Smooth muscle cell (in vitro differentiated cells): Measurements from ENCODE around the gene ZW10. TPM values are rescaled to one million over a fixed set of nuclear protein-coding genes. Genes with fewer than 3 reads are reported as not detected.

ENCODE experiments used
- DNase-seq: peaks from one replicate; lab custom pipeline; 2025; ENCODE audit not compliant: unreplicated experiment; lab: John Stamatoyannopoulos, UW
- H2AFZ ChIP-seq: fragments of 200-600 bp; sonication (generic); 2 replicates; pipeline ENCODE4 v1.6.0; 2016; ENCODE audit warnings: antibody characterized with exemption, low read depth, mild to moderate bottlenecking
- H3F3A ChIP-seq: fragments of 200-600 bp; sonication (generic); 2 replicates; pipeline ENCODE4 v1.6.0; 2017; ENCODE audit warnings: antibody characterized with exemption, low read depth
- H3K27ac ChIP-seq: fragments of 200-600 bp; sonication (generic); 2 replicates; pipeline ENCODE4 v1.5.1; 2016; ENCODE audit warnings: low read depth, mild to moderate bottlenecking
- H3K27me3 ChIP-seq: fragments of 200-600 bp; sonication (generic); 2 replicates; pipeline ENCODE4 v1.6.1; 2016; ENCODE audit warnings: low read depth, mild to moderate bottlenecking
- H3K36me3 ChIP-seq: fragments of 200-600 bp; sonication (generic); 2 replicates; pipeline ENCODE4 v1.5.1; 2016; ENCODE audit warnings: low read depth
- H3K4me1 ChIP-seq: fragments of 200-600 bp; sonication (generic); 2 replicates; pipeline ENCODE4 v1.5.1; 2016; ENCODE audit warnings: low read depth
- H3K4me2 ChIP-seq: fragments of 200-600 bp; sonication (generic); 2 replicates; pipeline ENCODE4 v1.6.0; 2016; ENCODE audit warnings: mild to moderate bottlenecking
- H3K4me3 ChIP-seq: fragments of 200-600 bp; sonication (generic); 2 replicates; pipeline ENCODE4 v1.5.1; 2016; ENCODE audit warnings: mild to moderate bottlenecking
- H3K79me2 ChIP-seq: fragments of 200-600 bp; sonication (generic); 2 replicates; pipeline ENCODE4 v1.6.0; 2016; ENCODE audit warnings: low read depth, mild to moderate bottlenecking
- H3K9ac ChIP-seq: fragments of 200-600 bp; sonication (generic); 2 replicates; pipeline ENCODE4 v1.6.0; 2016; ENCODE audit warnings: low read depth
- H3K9me3 ChIP-seq: fragments of 200-600 bp; sonication (generic); replicated peaks from 2 replicates; pipeline ENCODE4 v1.5.1; 2016; ENCODE audit warnings: low read depth
- H4K20me1 ChIP-seq: fragments of 200-600 bp; sonication (generic); 2 replicates; pipeline ENCODE4 v1.6.0; 2016; ENCODE audit warnings: low read depth
- CTCF ChIP-seq: fragments of 200-600 bp; sonication (generic); IDR thresholded peaks from 2 replicates; pipeline ENCODE4 v1.5.1; 2017; ENCODE audit warnings: borderline replicate concordance, mild to moderate bottlenecking, antibody characterized with exemption; ENCODE audit not compliant: insufficient read depth, poor library complexity, severe bottlenecking
- WGBS: methylation state at CpG from one replicate; pipeline ENCODE4 v1.1.7; 2016; ENCODE audit warnings: low lambda C conversion rate; 5-methylcytosine and 5-hydroxymethylcytosine counted together
- polyA plus RNA-seq: library from polyadenylated mRNA; unstranded; fragments of >200 nt; fragmentation: Nextera tagmentation; extraction: Ambion mirVana; gene quantifications from 2 replicates; pipeline ENCODE4 v1.2.1, GENCODE V29; 2016
- total RNA-seq: library from RNA; depleted of rRNA; stranded (reverse); fragments of >200 nt; gene quantifications from 2 replicates; pipeline ENCODE4 v1.2.3, GENCODE V29; 2014

ZW10 gene
- total and polyA plus RNA-seq, 2 experiments from 2014 or later, result 15.6 to 20.7 TPM

DNA sequence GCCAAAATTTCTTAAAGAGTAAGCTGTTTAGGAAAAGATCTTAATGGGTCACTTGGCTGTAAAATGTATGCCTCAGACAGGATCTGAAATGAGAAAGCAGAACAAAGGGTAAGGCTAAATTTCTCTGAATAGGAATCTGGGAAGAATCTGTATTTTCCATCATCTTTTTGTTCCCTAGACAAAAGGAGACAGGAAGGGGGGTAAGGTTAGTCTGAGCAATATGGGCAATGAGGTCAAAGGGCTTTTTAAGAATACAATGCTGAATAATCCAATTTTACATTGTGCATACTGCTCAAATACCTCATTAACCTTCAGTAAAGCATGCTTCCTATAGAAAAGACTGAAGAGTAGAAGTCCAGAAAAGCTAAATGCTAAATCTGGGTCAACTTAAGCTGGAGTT, 40.7 kb upstream of the ZW10 start:
- no peaks in the 10 kb centered on the region for H3F3A ChIP-seq
- H3K4me3 ChIP-seq, result no peak overlapping the region
- H3K27ac ChIP-seq, result no peak overlapping the region
- TF ChIP-seq CTCF, result no peak
- no peaks in the 10 kb centered on the region for H3K9me3 ChIP-seq
- H3K9ac ChIP-seq, result no peak overlapping the region
- H3K4me2 ChIP-seq, result no peak overlapping the region
- no peaks in the 10 kb centered on the region for H3K27me3 ChIP-seq
- no peaks in the 10 kb centered on the region for H4K20me1 ChIP-seq
- H2AFZ ChIP-seq, result no peak overlapping the region
- H3K36me3 ChIP-seq, result peaks cover 4% of the 10 kb centered on the region
- no peak for DNase-seq
- H3K79me2 ChIP-seq, result no peaks in the 10 kb centered on the region
- peaks cover 14% of the 10 kb centered on the region for H3K4me1 ChIP-seq

GRCh38 chr11:113808931-113809330, 35.4 kb upstream of the ZW10 start:
- no peaks in the 10 kb centered on the region for H3F3A ChIP-seq

GRCh38 chr11:113806406-113806805, 32.9 kb upstream of the ZW10 start:
- Histone ChIP-seq H3F3A (no peaks in the 10 kb centered on the region), H3K27ac (no peak overlapping the region), H3K4me1 (no peaks in the 10 kb centered on the region), H3K79me2 (no peaks in the 10 kb centered on the region), H4K20me1 (no peaks in the 10 kb centered on the region), H3K36me3 (peaks cover 15% of the 10 kb centered on the region), H3K9me3 (no peaks in the 10 kb centered on the region), H3K27me3 (no peaks in the 10 kb centered on the region), H3K4me3 (no peak overlapping the region), H2AFZ (no peak overlapping the region), H3K9ac (no peak overlapping the region), H3K4me2 (no peak overlapping the region)
- WGBS, result 86% methylated on average over 2 of the region's 2 CpGs
- no peak for DNase-seq
- peak; percentile 35 for TF ChIP-seq CTCF

More at GRCh38 chr11:113808931-113809330, 35.4 kb upstream of the ZW10 start:
- Histone ChIP-seq H4K20me1 (no peaks in the 10 kb centered on the region), H3K27me3 (no peaks in the 10 kb centered on the region), H3K4me1 (peaks cover 8% of the 10 kb centered on the region), H3K36me3 (peaks cover 14% of the 10 kb centered on the region), H3K9me3 (no peaks in the 10 kb centered on the region), H3K9ac (no peak overlapping the region), H3K4me3 (no peak overlapping the region), H3K79me2 (no peaks in the 10 kb centered on the region), H3K27ac (no peak overlapping the region), H2AFZ (no peak overlapping the region), H3K4me2 (no peak overlapping the region)
- DNase-seq, result no peak
- no peak for TF ChIP-seq CTCF
- 47% methylated on average over 2 of the region's 2 CpGs for whole genome bisulfite sequencing

DNA sequence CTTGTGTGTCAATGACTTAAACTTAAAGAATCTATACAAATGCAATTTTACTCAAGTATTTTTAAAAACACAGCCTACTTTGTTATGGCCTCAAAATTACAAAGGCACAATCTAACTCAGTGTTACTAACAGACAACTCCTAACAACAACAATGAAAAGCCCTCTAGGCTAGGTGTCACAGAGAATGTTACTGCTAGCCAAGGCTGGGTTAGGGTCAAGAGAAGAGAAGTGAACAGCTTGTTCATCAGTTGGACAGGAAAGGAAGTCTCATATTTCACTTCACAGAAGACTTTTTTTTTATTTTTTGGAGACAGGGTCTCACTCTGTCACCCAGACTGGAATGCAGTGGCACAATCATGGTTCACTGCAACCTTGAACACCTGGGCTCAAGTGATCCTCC, 32.1 kb upstream of the ZW10 start:
- Histone ChIP-seq H3K4me1 (no peaks in the 10 kb centered on the region), H3K27ac (no peak overlapping the region), H3K79me2 (no peaks in the 10 kb centered on the region), H3K4me3 (no peak overlapping the region), H4K20me1 (no peaks in the 10 kb centered on the region), H3K27me3 (no peaks in the 10 kb centered on the region), H3K36me3 (peaks cover 11% of the 10 kb centered on the region), H3K9me3 (no peaks in the 10 kb centered on the region), H3K4me2 (no peak overlapping the region), H3F3A (no peaks in the 10 kb centered on the region), H3K9ac (no peak overlapping the region), H2AFZ (no peak overlapping the region)
- TF ChIP-seq CTCF, result no peak
- DNase-seq, result no peak
